Neuronal stem cell (in vitro differentiated cells): ENCODE data around the gene MAP3K15.

Experiments
- DNase-seq: peaks from one replicate; pipeline ENCODE4 v3.0.0-alpha.2; 2013; ENCODE audit warnings: low spot score
- H2AFZ ChIP-seq: one replicate; pipeline ENCODE4 v1.6.1; 2013; ENCODE audit warnings: mild to moderate bottlenecking, low read length, inconsistent platforms
- H2AK5ac ChIP-seq: 2 replicates; pipeline ENCODE4 v1.6.1; 2013; ENCODE audit warnings: low read depth, mild to moderate bottlenecking, inconsistent platforms, low read length, moderate library complexity, mixed read lengths
- H2BK120ac ChIP-seq: 2 replicates; pipeline ENCODE4 v1.6.1; 2013; ENCODE audit warnings: low read depth, mild to moderate bottlenecking, inconsistent platforms, low read length, moderate library complexity, mixed read lengths
- H2BK12ac ChIP-seq: one replicate; pipeline ENCODE4 v1.6.1; 2013; ENCODE audit warnings: low read length, inconsistent platforms
- H2BK15ac ChIP-seq: 2 replicates; pipeline ENCODE4 v1.6.1; 2013; ENCODE audit warnings: mild to moderate bottlenecking, low read length, inconsistent platforms, mixed read lengths
- H2BK5ac ChIP-seq: one replicate; pipeline ENCODE4 v1.6.1; 2013; ENCODE audit warnings: inconsistent platforms, mild to moderate bottlenecking, low read length, moderate library complexity
- H3K14ac ChIP-seq: one replicate; pipeline ENCODE4 v1.6.1; 2013; ENCODE audit warnings: low read length, inconsistent platforms
- H3K18ac ChIP-seq: 2 replicates; pipeline ENCODE4 v1.6.1; 2013; ENCODE audit warnings: low read length, inconsistent platforms
- H3K23ac ChIP-seq: 2 replicates; pipeline ENCODE4 v1.6.1; 2013; ENCODE audit warnings: low read depth, mild to moderate bottlenecking, mixed read lengths, low read length, inconsistent platforms; ENCODE audit not compliant: poor library complexity
- H3K27ac ChIP-seq: replicated peaks from 3 replicates; pipeline ENCODE4 v1.5.1; 2013; ENCODE audit warnings: low read length, inconsistent platforms
- H3K27me3 ChIP-seq, 3 experiments: 2 replicates each; pipeline ENCODE4 v1.6.1; 2013; ENCODE audit warnings: low read length in 3 of 3, mild to moderate bottlenecking in 2 of 3, inconsistent platforms in 1 of 3, low read depth in 1 of 3, mixed read lengths in 1 of 3, moderate library complexity in 1 of 3; ENCODE audit not compliant: control insufficient read depth in 3 of 3, insufficient read depth in 3 of 3
- H3K36me3 ChIP-seq, 2 donors: replicated peaks in 1 of 2; 2 replicates each; pipeline ENCODE4 v1.6.1; 2013; ENCODE audit warnings: low read length in 2 of 2; ENCODE audit not compliant: control insufficient read depth in 2 of 2, insufficient read depth in 2 of 2
- H3K4ac ChIP-seq: 2 replicates; pipeline ENCODE4 v1.6.1; 2013; ENCODE audit warnings: inconsistent platforms, mild to moderate bottlenecking, low read length, moderate library complexity
- H3K4me1 ChIP-seq, 2 donors: 1 replicate in 1 of 2; 2 replicates in 1 of 2; pipeline ENCODE4 v1.6.1; 2013; ENCODE audit warnings: low read length in 2 of 2, low read depth in 1 of 2; ENCODE audit not compliant: control insufficient read depth in 2 of 2, insufficient read depth in 1 of 2
- H3K4me2 ChIP-seq: one replicate; pipeline ENCODE4 v1.6.1; 2013; ENCODE audit warnings: mild to moderate bottlenecking, low read length, inconsistent platforms; ENCODE audit not compliant: insufficient read depth, poor library complexity, severe bottlenecking
- H3K4me3 ChIP-seq, 2 donors: 2 replicates each; pipeline ENCODE4 v1.5.1; 2013; ENCODE audit warnings: low read length in 2 of 2, mild to moderate bottlenecking in 2 of 2, inconsistent platforms in 1 of 2, moderate library complexity in 1 of 2
- H3K79me1 ChIP-seq: one replicate; pipeline ENCODE4 v1.6.1; 2013; ENCODE audit warnings: low read depth, mild to moderate bottlenecking, inconsistent platforms, low read length, moderate library complexity
- H3K9ac ChIP-seq: one replicate; pipeline ENCODE4 v1.6.1; 2013; ENCODE audit warnings: mild to moderate bottlenecking, low read depth, low read length, inconsistent platforms; ENCODE audit not compliant: poor library complexity
- H3K9me3 ChIP-seq, 2 donors: replicated peaks in 1 of 2; 2 replicates each; pipeline versions ENCODE3 to v1.6.1; 2013; ENCODE audit warnings: low read length in 2 of 2, mild to moderate bottlenecking in 2 of 2, inconsistent platforms in 1 of 2, low read depth in 1 of 2, mixed read lengths in 1 of 2, moderate library complexity in 1 of 2; ENCODE audit not compliant: control insufficient read depth in 2 of 2, insufficient read depth in 1 of 2
- H4K8ac ChIP-seq: one replicate; pipeline ENCODE4 v1.6.1; 2013; ENCODE audit warnings: low read depth, mild to moderate bottlenecking, inconsistent platforms, low read length, moderate library complexity
- H4K91ac ChIP-seq: one replicate; pipeline ENCODE4 v1.6.1; 2013; ENCODE audit warnings: low read length, low read depth, mild to moderate bottlenecking, inconsistent platforms; ENCODE audit not compliant: poor library complexity
- WGBS, 2 donors: extraction: QIAGEN DNeasy Blood & Tissue Kit; methylation state at CpG; one replicate each; pipeline ENCODE4 v1.1.7; 2013; ENCODE audit warnings: missing lambda C conversion rate in 2 of 2, mixed read lengths in 1 of 2; ENCODE audit not compliant: insufficient read length in 2 of 2, insufficient replicate concordance in 1 of 2; ENCODE audit errors: extremely low coverage in 2 of 2; 5-methylcytosine and 5-hydroxymethylcytosine counted together

Gene MAP3K15

DNA sequence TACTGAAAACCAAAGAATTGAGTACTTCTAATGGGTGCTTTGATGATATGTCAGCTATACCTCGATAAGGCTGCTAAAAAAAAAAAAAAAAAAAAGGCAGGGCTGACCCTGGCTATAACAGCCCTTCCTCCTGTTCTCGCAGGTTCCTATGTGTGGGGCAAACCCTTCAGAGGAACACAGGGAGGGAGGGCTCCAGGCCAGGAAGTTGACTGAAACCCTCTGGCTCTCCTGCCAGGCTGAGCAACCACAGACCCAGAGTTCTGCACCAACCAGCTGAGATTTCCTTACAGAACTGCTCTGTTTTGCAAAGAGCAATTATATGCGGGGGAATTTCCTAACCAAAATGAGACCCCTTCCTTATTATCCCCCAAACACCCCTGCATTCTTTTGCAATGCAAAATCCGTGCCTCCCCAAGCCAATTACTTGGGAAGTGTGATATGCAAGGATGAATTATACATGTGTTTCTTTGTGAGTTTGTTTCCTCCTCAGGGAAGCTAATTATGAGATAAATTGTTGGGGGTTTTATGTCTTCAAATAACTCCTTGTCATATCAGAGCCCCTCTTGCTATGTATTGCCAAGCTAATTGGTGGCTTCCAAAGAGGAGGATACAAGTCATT, 126.0 kb downstream of the MAP3K15 start:
- H3K9me3 ChIP-seq: no peaks in the 10 kb centered on the region
- no peak overlapping the region for H3K4me2 ChIP-seq
- no peak overlapping the region for H2AK5ac ChIP-seq
- no peak overlapping the region for H2BK120ac ChIP-seq
- H3K14ac ChIP-seq: no peak overlapping the region
- no peak overlapping the region for H3K9ac ChIP-seq
- no CpG with 5 or more reads among the region's 4 CpGs for WGBS, 2 donors
- H4K8ac ChIP-seq: no peak overlapping the region
- H2AFZ ChIP-seq: no peak overlapping the region
- no peak overlapping the region for H3K23ac ChIP-seq
- no peaks in the 10 kb centered on the region for H3K79me1 ChIP-seq
- H3K4me3 ChIP-seq: no peak overlapping the region
- H2BK12ac ChIP-seq: no peak overlapping the region
- no peak overlapping the region for H3K18ac ChIP-seq
- H3K4me1 ChIP-seq: no peaks in the 10 kb centered on the region
- no peak overlapping the region for H3K27ac ChIP-seq
- H3K36me3 ChIP-seq: no peaks in the 10 kb centered on the region
- H3K4ac ChIP-seq: no peak overlapping the region
- H2BK5ac ChIP-seq: no peak overlapping the region
- H2BK15ac ChIP-seq: no peak overlapping the region
- H3K27me3 ChIP-seq: peaks cover 0 to 2% (median 0%) of the 10 kb centered on the region in 3 experiments
- DNase-seq: no peak
- no peak overlapping the region for H4K91ac ChIP-seq

DNA sequence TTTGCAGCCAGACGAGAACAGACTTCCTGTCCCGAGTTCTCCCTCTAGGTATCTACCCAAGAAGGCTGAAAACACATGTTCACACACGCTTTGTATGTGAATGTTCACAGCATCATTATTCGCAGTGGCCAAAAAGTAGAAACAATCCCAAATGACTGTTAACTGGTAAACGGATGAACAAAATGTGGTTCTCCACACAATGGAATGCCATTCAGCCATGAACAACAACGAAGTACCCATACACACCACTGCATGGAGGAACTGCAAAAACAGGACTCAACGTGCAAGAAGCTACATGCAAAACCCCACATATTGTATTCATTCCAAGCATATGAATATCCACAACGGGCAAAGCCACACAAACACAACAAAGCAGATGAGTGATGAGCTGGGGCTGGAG, 126.6 kb downstream of the MAP3K15 start:
- Histone ChIP-seq H4K8ac (no peak overlapping the region), H2BK12ac (no peak overlapping the region), H3K36me3 (no peaks in the 10 kb centered on the region), H3K23ac (no peak overlapping the region), H3K9ac (no peak overlapping the region), H3K18ac (no peak overlapping the region), H3K9me3 (no peaks in the 10 kb centered on the region), H4K91ac (no peak overlapping the region), H2AK5ac (no peak overlapping the region), H3K27me3 (peaks cover 0 to 2% (median 0%) of the 10 kb centered on the region in 3 experiments), H3K14ac (no peak overlapping the region), H2BK120ac (no peak overlapping the region), H3K4ac (no peak overlapping the region), H3K27ac (no peak overlapping the region), H3K4me1 (no peaks in the 10 kb centered on the region), H3K79me1 (no peaks in the 10 kb centered on the region), H2AFZ (no peak overlapping the region), H3K4me2 (no peak overlapping the region), H2BK15ac (no peak overlapping the region), H3K4me3 (no peak overlapping the region), H2BK5ac (no peak overlapping the region)
- whole genome bisulfite sequencing, 2 donors: no CpG with 5 or more reads among the region's 8 CpGs
- DNase-seq: no peak

DNA sequence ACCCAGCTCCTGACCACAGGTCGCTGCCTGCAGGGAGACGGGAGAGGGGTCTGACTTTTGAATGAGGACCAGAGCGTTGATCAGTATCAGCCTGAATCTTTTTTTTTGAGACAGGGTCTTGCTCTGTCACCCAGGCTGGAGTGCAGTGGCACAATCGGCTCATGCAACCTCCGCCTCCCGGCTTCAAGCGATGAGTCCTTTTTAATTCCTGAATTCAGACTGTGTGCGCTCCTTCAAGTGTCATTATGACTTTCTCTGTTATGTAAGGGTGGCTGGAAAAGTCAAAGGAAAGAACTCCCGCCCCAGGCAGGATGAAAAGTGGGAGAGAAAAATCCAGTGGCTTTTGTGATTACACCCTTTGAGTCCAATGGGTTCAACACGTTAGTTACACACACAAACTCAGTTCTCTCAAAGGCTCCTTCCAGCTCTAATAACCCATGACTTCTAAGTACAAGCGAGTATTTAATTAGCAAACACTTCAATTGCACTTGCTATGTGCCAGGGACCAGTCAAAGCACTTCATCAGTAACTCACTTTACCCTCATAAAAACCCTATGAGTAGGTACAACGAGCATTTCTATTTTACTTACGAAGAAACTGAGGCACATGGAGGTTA, 127.1 kb downstream of the MAP3K15 start:
- H2BK5ac ChIP-seq: no peak overlapping the region
- no peak overlapping the region for H2BK12ac ChIP-seq
- no peaks in the 10 kb centered on the region for H3K4me1 ChIP-seq
- H3K14ac ChIP-seq: no peak overlapping the region
- no peak overlapping the region for H2AFZ ChIP-seq
- no peak overlapping the region for H3K4me3 ChIP-seq
- H3K4ac ChIP-seq: no peak overlapping the region
- H3K36me3 ChIP-seq: no peaks in the 10 kb centered on the region
- H3K4me2 ChIP-seq: no peak overlapping the region
- WGBS, 2 donors: no CpG with 5 or more reads among the region's 13 CpGs
- no peak overlapping the region for H3K27ac ChIP-seq
- H3K9ac ChIP-seq: no peak overlapping the region
- H4K8ac ChIP-seq: no peak overlapping the region
- H3K18ac ChIP-seq: no peak overlapping the region
- no peaks in the 10 kb centered on the region for H3K9me3 ChIP-seq
- no peak overlapping the region for H2BK120ac ChIP-seq
- H2BK15ac ChIP-seq: no peak overlapping the region
- no peak overlapping the region for H3K23ac ChIP-seq
- H2AK5ac ChIP-seq: no peak overlapping the region
- H3K27me3 ChIP-seq: peaks cover 0 to 2% (median 0%) of the 10 kb centered on the region in 3 experiments
- H3K79me1 ChIP-seq: no peaks in the 10 kb centered on the region
- no peak for DNase-seq
- H4K91ac ChIP-seq: no peak overlapping the region

DNA sequence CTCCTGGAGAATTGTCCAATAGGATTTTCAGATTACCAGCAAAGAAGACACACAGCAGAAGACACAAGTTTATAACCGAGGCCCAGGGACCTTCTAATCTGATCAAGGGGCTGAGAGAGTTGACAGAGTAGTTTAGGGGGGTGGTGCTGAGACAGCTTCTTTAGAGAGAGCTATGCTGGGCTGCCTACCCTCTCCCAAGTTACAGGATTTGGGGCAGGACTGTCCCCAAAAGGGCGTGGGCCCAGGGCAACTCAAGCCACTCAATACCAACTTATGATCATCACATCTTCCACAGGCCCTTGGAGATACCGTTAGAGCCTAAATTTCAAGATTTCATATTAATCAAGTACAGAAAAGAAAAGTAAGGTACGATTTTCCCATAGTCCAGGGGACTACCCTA, 128.6 kb downstream of the MAP3K15 start:
- Histone ChIP-seq H3K4me2 (no peak overlapping the region), H3K23ac (no peak overlapping the region), H3K79me1 (no peaks in the 10 kb centered on the region), H3K14ac (no peak overlapping the region), H2BK15ac (no peak overlapping the region), H4K8ac (no peak overlapping the region), H3K4me3 (no peak overlapping the region), H2AK5ac (no peak overlapping the region), H3K4me1 (no peaks in the 10 kb centered on the region), H2BK5ac (no peak overlapping the region), H2BK12ac (no peak overlapping the region), H3K9me3 (no peaks in the 10 kb centered on the region), H3K36me3 (no peaks in the 10 kb centered on the region), H3K27me3 (peaks cover 0 to 2% (median 0%) of the 10 kb centered on the region in 3 experiments), H3K27ac (no peak overlapping the region), H3K9ac (no peak overlapping the region), H3K18ac (no peak overlapping the region), H2AFZ (no peak overlapping the region), H2BK120ac (no peak overlapping the region), H3K4ac (no peak overlapping the region), H4K91ac (no peak overlapping the region)
- WGBS, 2 donors: no CpG with 5 or more reads among the region's 4 CpGs
- no peak for DNase-seq
